Ovary (tissue), 9 donors: Measurements from ENCODE around the gene NPAS3. TPM values are rescaled to one million over a fixed set of nuclear protein-coding genes. Genes with fewer than 3 reads are reported as not detected.

ENCODE experiments used
- DNase-seq, 5 donors: peaks; one replicate each; pipeline ENCODE4 v3.0.0-alpha.2; 2019 to 2020
- H3K27ac ChIP-seq, 2 donors: fragments of 200-600 bp; one replicate each; pipeline versions ENCODE4 v1.5.1 to v1.8.0; 2019 to 2022
- H3K27me3 ChIP-seq: fragments of 200-600 bp; one replicate; pipeline ENCODE4 v1.8.0; 2022
- H3K36me3 ChIP-seq: fragments of 200-600 bp; sonication (generic); one replicate; pipeline ENCODE4 v1.5.1; 2019
- H3K4me1 ChIP-seq: one replicate; pipeline ENCODE4 v1.8.1; 2013; ENCODE audit warnings: mild to moderate bottlenecking, moderate library complexity; ENCODE audit not compliant: insufficient read depth
- H3K4me3 ChIP-seq: fragments of 200-600 bp; sonication (generic); one replicate; pipeline ENCODE4 v1.5.1; 2017
- H3K9me3 ChIP-seq, 2 donors: fragments of 200-600 bp in 1 of 2; sonication (generic) in 1 of 2; one replicate each; pipeline versions ENCODE4 v1.5.1 to v1.8.1; 2013 to 2019; ENCODE audit warnings: mild to moderate bottlenecking in 1 of 2, moderate library complexity in 1 of 2
- CTCF ChIP-seq, 3 donors: fragments of 450-650 bp in 2 of 3; fragments of 200-600 bp in 1 of 3; IDR thresholded peaks; one replicate each; pipeline versions ENCODE4 v1.5.1 to v1.8.0; 2016 to 2022; ENCODE audit warnings: antibody characterized with exemption in 3 of 3, mild to moderate bottlenecking in 1 of 3
- EP300 ChIP-seq: sonication (generic); formaldehyde crosslinking; IDR thresholded peaks from one replicate; pipeline ENCODE4 v1.6.1; 2017; ENCODE audit warnings: antibody characterized with exemption
- POLR2A ChIP-seq: fragments of 450-650 bp; IDR thresholded peaks from one replicate; pipeline ENCODE4 v1.6.1; 2017; ENCODE audit warnings: antibody characterized with exemption, mild to moderate bottlenecking, moderate library complexity
- WGBS, 3 donors: extraction: QIAGEN DNeasy Blood & Tissue Kit in 1 of 3; methylation state at CpG; one replicate each; pipeline versions ENCODE4 v1.1.5 to v1.1.7; 2013 to 2017; 5-methylcytosine and 5-hydroxymethylcytosine counted together
- intact Hi-C, 4 donors: fragments of 100-400 bp; cut with DNase I; formaldehyde crosslinking; loops; one replicate each; pipeline versions ENCODE4 v1.11.0 to v1.15.1; 2022 to 2023
- polyA plus RNA-seq, 2 donors: library from polyadenylated mRNA; stranded (reverse); fragments of 200-250 nt in 1 of 2; fragments of 350-450 nt in 1 of 2; fragmentation: Illumina TruSeq in 1 of 2; extraction: RNeasy Lipid Tissue Mini Kit (QIAGEN cat#74804) in 1 of 2; gene quantifications; one replicate each; pipeline ENCODE4 v1.2.3, GENCODE V29; 2013 to 2014
- total RNA-seq, 7 donors: library from RNA; depleted of rRNA in 2 of 7; stranded (reverse); fragments of >200 nt in 2 of 7; fragmentation: NEBNext Ultra II Directional in 3 of 7; extraction: Animal tissue kit (Norgen Biotek cat#: 25700) in 3 of 7; gene quantifications; one replicate each; pipeline versions ENCODE4 v1.1.0 to v1.2.4, GENCODE V29; 2016 to 2023
- donor health status: DM: no; HTN: no; CAD: no; lungs with moderate emphysema.
- donor health status: DM: no; HTN: no; CAD: no.
- donor health status: Bipolar disorder and iron deficiency.
- donor health status: DM: yes; HTN: yes; CAD: no.
- donor health status: DM: no; HTN: no; CAD: no.
- donor health status: DM: yes; HTN: yes; CAD: no.

Gene NPAS3
- total and polyA plus RNA-seq, 9 donors, result 1.9 to 15.4 (median 11.4) TPM

- 80 to 86% (median 81%) methylated on average over 5 of the region's 5 CpGs for WGBS, 3 donors
These were observed 517.1 kb downstream of the NPAS3 start for GRCh38 chr14:33455654-33456345.

GRCh38 chr14:33457021-33457420 lies 518.3 kb downstream of the NPAS3 start:
- 93 to 95% (median 94%) methylated on average over 4 of the region's 4 CpGs for WGBS, 3 donors
- TF ChIP-seq EP300, result no peak
- TF ChIP-seq CTCF (IDR thresholded peaks at IDR 0.05), result no peak
- TF ChIP-seq POLR2A, result no peak
- Histone ChIP-seq H3K36me3 (no peaks in the 10 kb centered on the region), H3K4me3 (no peak overlapping the region), H3K27me3 (no peaks in the 10 kb centered on the region), H3K9me3 (no peaks in the 10 kb centered on the region), H3K4me1 (peaks cover 2% of the 10 kb centered on the region), H3K27ac (no peak overlapping the region)
- DNase-seq, result no peak
- intact Hi-C loops, result no loop called here

More at GRCh38 chr14:33455654-33456345, 517.1 kb downstream of the NPAS3 start:
- Histone ChIP-seq H3K36me3 (no peaks in the 10 kb centered on the region), H3K27me3 (no peaks in the 10 kb centered on the region), H3K27ac (no peak overlapping the region), H3K4me3 (no peak overlapping the region), H3K4me1 (peaks cover 3% of the 10 kb centered on the region), H3K9me3 (no peaks in the 10 kb centered on the region)
- TF ChIP-seq CTCF (IDR thresholded peaks at IDR 0.05) (no peak), EP300 (no peak), POLR2A (no peak)
- DNase-seq, result no peak
- intact Hi-C loops, result no loop called here

- 85 to 86% (median 85%) methylated on average over 7 of the region's 7 CpGs for WGBS, 3 donors
- Histone ChIP-seq H3K4me1 (peaks cover 2% of the 10 kb centered on the region), H3K27me3 (no peaks in the 10 kb centered on the region), H3K36me3 (no peaks in the 10 kb centered on the region), H3K27ac (no peak overlapping the region), H3K4me3 (no peak overlapping the region), H3K9me3 (no peaks in the 10 kb centered on the region)
- intact Hi-C loops, result no loop called here
- DNase-seq, result no peak
- TF ChIP-seq POLR2A (no peak), EP300 (no peak), CTCF (IDR thresholded peaks at IDR 0.05) (no peak)
These were observed 518.9 kb downstream of the NPAS3 start for GRCh38 chr14:33457617-33458016.

DNA sequence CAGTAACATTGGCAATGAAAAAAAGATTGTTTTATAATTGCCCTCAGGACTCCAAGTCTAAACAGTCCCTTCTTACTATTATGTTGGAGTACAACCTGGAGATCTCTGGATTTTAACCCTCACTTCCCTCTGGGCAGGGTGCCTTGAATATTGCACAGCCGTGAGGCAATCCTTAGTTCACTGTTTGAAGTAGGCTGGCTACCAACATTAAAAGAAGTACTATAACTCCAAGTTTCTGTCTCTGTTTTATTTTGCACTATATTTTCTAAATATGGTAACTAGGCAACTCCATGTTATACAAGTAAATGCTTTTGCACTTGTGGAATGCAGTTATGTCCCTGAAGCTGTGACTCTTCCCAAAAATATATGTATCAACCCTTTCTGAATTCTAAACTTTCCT lies 521.5 kb downstream of the NPAS3 start:
- Histone ChIP-seq H3K27me3 (no peaks in the 10 kb centered on the region), H3K36me3 (no peaks in the 10 kb centered on the region), H3K9me3 (no peaks in the 10 kb centered on the region), H3K4me1 (no peaks in the 10 kb centered on the region), H3K4me3 (no peak overlapping the region), H3K27ac (no peak overlapping the region)
- DNase-seq, result no peak
- TF ChIP-seq EP300, result no peak
- TF ChIP-seq CTCF (IDR thresholded peaks at IDR 0.05), result no peak
- TF ChIP-seq POLR2A, result no peak
- 23 to 43% (median 26%) methylated on average over 1 of the region's 1 CpG for WGBS, 3 donors
- intact Hi-C loops, result no loop called here
